Stimulated activated CD8-positive, alpha-beta memory T cell treated with anti-CD3 and anti-CD28 coated beads, Interleukin-4, amount 100 ng/mL, for 24 hours (primary cell): ENCODE measurements around the gene XYLT1.
"Not testable (repeated sequence)": the region's sequence is repeated elsewhere in the genome, so short reads cannot be mapped to it uniquely, and the experiment has no call there.

Source experiments
- DNase-seq: peaks from one replicate; pipeline ENCODE4 v3.0.0-alpha.2; 2020; ENCODE audit warnings: low read depth

XYLT1 gene

DNA sequence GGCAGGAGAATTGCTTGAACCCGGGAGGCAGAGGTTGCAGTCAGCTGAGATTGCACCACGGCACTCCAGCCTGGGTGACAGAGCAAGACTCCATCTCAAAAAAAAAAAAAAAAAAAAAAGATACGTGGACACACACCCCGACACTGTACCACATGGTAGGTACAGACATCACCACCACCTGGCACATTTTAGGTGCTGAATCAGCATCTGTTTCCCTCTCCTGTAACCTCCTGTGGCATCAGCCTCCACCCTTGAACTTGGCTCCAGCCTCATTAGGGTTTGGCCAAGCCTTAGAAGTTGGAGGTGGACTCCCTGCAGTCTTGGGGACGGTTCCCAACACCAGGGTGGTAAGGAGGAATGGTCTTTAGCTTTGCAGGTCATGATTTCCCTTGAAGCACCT lies 46.0 kb downstream of the XYLT1 start:
- DNase-seq: no peak

DNA sequence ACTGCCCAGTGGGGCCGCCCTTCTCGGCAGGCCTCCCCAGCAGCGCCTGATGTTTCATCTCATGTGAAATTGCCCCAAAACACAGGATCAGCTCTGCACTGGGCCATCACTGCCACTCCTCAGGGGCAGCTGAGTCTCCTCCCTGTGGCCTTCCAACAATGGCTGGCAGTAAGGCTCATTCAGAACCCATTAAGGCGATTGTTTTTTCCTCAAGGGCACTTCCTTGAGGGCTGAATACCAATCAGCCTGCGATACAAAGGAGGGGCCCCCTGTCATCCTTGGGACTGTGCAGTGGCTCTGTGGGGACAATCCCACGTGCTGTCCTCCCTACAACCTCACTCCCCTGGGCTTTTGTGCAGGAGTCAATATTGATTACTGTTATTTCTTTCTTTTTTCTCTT lies 47.5 kb downstream of the XYLT1 start:
- DNase-seq: no peak

DNA sequence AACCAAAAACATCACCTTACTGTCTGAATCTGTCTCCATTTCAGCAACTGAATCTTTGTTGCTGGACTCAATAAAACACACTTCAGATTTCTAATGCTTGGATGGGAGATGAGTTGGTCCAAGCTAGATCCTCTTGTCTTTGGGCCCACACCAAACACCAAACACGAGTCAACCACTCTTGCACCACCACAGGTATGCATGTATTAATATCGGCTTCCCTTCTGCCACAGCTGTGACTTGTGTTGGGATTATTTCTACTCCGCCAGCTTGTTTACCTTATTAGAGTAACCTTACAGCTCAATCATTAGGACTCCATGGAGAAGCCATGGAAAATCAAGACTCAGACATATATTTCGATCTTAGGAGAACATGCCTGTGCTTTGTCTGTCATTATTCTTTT lies 49.9 kb downstream of the XYLT1 start:
- DNase-seq: no peak

DNA sequence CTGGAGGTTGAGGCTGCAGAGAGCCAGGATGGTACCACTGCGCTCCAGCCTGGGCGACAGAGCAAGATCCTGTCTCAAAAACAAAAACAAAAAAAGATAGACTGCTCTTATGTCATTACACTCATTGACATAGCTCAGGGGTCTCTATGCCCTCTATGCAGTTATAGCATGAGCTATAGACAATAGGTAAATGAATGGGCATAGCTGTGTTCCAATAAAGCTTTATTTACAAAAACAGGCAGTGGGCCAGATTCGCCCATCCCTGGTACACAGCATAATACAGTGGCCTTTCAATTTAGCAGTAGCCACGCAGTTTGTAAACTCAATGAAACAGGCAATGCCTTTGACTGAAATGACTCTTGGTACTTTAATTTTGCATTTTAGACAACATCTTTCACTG lies 51.5 kb downstream of the XYLT1 start:
- no peak for DNase-seq

DNA sequence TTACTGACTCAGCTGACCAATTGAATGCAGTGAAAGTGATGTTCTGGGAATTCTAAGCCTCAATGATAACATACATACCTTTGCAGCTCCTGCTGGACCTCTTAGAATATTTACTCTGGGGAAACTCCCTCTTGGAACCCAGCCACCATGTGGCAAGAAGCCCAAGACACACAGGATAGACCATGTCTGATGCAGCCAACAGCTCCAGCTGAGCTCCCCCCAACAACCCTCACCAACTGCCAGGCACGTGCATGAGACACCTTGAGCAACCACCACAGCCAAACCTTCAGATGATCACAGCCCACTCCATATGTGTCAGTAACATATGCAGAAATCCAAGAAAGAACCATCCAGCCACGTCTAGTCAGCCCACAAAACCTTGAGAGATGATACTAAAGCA lies 53.0 kb downstream of the XYLT1 start:
- no peak for DNase-seq

DNA sequence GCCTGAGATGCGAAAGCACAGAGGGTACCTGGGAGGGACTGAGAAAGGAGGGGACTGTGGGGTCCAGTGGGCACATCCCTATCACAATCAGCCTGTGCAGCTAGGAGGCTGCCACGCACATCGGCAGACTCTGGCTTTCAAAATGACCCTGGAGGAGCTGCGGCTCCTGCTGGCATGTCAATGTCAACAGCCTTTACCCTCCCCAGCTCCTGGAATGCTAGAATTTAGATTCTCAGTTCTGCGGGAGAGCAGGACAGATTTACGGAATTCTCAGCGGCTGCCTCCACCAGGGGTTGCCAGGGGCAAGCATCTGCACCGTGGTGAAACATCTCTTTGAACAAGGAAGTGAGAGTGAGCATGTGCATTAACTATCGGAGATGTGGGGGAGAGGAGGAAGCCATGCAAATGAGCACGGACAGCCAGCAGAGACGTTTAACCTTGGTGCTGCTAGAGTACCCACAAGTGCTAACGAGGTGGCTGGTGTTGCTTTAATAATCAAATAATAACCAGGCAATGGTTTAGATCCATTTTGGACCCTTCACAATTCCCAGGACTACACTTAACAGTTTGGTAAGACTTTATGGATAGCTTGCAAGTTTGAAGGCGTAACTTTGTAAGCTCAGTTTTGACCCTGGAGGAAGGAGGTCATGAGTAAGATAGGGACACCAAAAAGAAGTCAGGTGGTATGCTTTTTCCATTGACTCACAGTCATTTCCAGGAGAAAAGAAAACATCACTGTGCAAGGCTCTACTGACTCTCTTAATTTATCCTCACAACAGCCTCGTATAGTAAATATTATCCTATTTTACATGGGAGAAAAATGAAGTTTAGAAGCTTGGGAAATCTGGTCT lies 54.1 kb downstream of the XYLT1 start:
- peak; percentile 21 for DNase-seq

DNA sequence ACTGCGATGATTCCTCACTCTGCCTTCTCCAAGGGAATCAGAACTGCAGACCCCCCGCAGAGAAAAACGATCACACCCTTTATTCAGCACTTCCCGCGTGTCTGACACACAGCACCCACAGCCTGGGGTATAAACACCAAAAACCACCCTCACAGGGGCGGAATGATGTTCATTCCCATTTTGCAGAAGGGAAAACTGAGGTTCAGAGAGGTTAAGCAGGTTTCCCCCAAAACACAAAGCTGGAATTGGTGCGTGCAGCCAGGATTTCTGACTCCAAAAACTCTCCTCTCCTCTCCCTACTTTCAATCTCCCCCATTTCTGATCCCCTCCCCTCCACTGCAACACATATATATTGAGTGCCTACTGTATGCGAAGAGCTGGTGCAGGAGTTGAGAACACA lies 55.8 kb downstream of the XYLT1 start:
- no peak for DNase-seq

DNA sequence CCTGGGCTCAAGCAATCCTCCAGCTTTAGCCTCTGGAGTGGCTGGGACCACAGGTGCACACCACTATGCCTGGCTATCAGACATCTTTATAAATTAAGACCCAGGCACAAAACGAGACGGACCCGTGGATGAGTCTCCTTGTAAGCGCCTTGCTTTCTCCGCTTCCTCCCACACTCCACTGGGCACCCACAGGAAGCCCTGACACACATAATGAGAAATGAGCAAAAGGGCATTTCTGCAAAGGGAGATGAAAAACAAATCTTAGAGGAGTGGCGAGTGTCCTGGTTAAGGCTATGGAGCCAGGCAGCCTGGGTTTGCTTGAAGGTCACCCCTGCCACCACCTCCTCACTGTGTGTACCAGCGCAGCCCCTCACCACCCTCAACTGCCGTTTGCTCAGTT lies 56.3 kb downstream of the XYLT1 start:
- DNase-seq: no peak

DNA sequence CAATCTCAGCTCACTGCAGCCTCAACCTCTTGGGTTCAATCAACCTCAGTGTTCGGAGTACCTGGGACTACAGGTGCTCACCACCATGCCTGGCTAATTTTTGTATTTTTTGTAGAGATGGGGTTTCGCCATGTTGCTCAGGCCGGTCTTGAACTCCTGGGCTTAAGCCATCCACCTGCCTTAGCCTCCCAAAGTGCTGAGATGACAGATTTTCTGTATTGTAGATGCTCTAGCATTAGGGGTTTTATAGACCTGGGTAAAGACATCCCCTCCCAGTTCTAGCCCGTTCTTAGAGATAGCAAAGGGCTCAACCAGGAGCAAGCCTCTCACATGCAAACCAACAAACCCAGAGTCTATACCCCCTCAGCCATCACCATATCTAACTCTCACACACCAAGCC lies 57.3 kb downstream of the XYLT1 start:
- DNase-seq: no peak

DNA sequence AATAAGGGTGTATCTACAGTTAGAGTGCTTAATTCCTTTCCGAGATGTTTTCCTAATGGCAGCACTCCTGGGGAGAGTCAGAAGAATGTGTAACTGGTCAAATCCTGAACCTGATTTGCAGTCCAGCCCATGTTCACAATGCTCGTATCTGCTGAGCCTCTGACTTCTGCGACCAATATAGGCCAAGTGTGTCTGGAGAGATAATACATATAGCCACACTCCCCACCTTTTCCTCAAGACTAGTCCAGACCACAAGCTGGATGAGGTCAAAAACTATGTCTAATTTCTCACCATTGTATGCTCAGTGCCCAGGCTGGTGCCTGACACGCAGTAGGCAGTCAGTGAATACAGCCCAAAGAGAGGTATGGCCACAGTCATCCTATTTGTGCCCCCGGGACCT lies 58.0 kb downstream of the XYLT1 start:
- no peak for DNase-seq

DNA sequence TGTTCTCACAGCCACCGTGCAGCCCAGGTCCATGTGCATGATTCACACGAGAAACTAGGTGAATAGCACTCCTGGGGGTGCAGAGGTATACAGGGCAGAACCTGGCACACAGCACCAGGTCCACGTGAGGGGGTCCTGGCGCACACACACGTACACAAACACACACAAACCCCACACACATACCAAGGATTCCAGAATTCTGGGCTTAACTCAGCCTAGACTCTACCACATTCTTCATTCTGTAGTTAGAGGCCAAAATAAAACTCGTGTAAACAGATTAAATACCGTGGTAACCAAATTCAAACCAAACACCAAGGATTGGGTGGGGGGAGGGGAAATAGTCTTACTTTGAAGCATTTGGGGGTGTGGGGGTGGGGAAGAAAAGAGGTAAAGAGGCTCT lies 58.5 kb downstream of the XYLT1 start:
- DNase-seq: no peak

DNA sequence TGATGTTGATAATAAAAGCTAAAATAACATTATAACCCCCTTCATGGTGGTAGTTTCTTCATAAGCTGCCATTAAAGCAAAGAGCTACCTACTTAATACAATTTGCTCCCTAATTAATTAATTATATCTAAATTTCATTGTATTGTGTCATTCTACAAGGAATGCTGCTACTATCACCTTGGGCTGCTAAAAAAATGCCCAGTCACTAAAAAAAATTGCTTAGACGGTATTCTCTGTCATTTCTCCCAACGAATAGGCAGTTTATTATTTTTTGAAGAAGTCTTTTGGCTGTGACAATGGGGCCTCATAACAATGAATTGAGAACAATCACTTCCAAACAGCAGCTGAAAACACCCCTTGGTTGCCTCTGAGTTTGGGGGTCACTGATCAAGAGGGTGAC lies 59.5 kb downstream of the XYLT1 start:
- DNase-seq: no peak

DNA sequence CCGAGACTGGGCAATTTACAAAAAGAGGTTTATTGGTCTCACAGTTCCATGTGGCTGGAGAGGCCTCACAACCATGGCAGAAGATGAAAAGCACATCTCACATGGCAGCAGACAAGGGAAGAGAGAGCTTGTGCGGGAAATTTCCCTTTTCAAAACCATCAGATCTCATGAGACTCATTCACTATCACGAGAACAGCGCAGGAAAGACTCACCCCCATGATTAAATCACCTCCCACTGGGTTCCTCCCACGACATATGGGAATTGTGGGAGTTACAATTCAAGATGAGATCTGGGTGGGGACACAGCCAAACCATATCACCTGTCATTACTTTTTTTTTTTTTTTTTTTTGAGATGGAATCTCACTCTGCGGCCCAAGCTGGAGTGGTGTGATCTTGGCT lies 60.4 kb downstream of the XYLT1 start:
- not testable (repeated sequence) for DNase-seq

DNA sequence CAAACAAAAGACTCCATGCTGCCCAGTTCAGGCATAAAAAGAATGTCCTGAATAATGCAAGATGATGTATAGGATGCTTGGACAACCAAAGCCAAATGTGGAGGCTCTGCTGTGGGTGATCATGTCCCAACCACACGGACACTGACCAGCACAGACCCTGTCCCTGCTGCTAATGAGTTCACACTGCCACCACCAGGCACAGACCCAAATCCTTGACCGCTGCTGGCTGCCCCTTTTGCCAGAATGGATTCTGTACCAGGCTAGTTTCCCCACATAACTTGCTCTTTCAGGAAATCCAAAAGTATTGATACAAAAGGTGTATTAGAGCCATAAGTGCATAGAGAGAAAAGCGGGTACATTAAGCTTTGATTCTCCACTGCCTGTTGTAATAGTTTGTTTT lies 60.9 kb downstream of the XYLT1 start:
- DNase-seq: no peak

DNA sequence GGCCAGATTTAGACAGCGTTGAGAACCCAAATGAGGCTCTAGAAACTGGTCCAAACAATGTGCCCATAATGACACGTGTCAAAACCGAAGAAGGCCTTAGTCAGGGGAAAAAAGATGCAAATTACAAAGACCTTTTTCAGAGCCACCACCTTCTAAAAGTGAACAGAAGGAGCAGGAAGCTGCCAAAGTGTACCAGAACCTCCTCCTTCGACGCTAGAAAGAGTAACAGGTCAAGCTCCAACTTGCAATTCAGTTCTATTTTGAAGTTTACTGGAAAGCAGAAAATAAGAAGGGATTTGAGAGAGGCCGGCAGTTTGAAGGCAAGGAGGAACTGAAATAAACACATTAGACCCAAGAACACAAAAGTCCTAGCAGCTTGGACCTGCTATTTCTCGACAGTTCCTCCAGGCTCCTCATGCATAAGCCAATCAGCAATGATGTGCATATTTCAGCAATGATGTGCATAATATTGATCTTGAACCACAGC lies 61.8 kb downstream of the XYLT1 start:
- DNase-seq: no peak

DNA sequence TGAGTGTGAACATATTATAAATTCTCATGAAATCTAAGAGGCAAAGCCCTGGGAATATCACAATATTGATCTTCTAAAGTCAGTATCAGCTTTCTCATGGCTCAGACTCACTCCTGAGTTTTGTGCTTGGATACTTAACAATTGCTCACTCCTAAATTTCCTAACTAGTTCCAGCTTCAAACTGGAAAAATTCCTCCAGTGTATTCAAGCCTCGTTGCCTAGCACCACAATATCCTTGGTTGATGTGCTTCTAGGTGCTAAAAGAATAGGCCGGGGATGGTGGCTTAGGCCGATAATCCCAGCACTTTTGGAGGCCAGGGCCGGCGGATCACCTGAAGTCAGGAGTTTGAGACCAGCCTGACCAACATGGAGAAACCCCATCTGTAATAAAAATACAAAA lies 62.5 kb downstream of the XYLT1 start:
- no peak for DNase-seq

DNA sequence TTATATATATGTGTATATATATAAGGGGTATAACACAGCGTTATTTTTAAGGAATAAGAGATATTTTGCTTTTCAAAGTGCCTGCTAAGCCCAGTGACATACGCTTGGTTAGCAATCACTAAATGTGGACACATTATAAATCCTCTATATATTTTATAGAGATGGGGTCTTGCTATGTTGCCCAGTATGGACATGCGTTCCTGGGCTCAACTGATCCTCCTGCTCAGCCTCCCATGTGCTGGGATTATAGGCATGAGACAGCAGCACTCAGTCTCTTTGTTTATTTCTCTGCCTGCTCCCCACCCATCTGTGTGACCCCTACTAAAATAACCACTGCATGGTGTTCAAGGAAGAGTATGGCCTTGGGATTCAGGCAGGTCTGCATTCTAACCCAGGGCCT lies 63.4 kb downstream of the XYLT1 start:
- no peak for DNase-seq

DNA sequence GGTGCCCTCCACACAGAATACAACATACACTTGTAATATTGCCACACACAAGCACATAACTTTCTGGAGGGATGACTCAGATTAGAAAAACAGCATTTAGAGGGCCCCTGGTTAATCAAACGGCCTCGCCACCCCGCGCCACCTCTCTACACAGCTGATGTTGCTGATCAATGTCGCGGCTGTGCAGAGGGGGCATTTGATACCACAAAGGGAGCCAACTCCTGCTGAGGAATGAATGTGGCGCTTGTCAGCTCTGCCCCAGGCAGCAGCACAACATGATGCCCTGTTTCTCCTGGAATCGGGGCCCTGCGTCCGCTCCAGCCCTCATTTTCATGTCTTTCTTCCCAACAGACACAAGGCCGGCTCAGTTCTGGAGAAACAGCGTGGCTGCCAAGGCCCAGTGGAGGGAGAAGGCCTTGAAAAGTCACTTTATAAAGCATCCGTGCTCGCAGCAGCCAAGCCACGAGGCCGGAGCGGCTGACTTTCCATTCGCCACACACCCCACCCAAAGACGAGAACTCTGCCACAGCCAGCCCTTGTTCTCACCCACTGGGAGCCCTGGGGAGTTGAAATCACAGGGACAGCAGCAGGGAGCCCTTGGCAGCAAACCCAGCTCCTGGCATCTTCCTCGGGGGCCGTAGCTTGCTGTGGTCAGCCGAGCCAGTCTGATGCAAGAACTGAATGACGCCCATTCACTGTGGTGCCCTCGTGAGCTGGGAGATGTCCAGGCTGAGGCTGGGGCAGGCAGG lies 65.6 kb downstream of the XYLT1 start:
- no peak for DNase-seq

DNA sequence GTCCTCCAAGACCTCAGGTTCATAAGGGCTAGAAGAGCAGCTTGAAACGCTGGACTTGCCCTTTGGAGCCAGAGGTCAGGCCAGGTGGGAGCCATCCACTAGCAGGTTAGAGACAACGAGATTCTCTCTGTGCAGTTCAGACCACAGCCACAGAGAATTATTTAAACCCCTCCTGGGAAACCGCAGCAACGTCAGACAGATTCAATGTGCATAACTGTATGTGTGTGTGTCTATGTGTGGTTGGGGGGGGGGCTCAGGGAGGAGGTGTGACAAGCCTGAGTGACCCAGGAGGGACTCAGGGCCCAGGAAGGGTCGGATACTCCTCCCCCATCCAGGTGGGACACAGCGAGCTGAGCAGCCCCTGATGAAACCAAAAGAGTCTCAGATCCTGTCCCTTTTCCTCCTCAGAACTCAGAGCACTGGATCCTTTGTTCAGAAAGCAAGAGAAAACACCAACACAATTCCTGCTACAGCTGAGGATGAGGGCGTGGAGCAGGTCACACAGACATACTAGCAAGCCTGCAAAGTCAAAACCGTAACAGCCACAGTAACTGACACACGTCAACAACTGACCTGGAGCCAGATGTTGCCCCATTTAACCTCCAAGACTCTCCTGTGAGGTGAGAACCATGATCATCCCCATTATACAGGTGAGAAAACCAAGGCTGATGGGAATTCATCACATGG lies 66.8 kb downstream of the XYLT1 start:
- DNase-seq: no peak

DNA sequence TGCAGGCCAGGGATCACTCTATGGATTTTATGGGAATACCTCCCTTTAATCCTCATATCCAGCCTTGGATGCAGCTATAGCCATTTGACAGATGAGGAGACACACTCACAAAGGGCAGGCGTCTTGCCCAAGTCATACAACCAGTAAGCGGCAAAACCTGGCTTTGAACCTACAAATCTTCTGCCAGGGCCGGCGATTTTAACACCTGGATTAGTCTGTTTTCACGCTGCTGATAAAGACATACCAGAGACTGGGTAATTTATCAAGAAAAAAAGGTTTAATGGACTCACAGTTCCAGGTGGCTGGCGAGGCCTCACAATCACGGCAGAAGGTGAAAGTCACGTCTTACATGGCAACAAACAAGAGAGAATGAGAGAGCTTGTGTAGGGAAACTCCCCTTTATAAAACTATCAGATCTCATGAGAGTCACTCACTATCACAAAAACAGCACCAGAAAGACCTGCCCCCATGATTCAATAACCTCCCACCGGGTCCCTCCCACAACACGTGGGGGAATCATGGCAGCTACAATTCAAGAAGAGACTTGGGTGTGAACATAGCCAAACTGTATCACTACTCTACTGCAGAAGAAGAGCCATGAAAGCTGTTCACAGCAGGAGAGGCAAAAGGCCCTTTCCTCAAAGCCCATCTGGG lies 67.5 kb downstream of the XYLT1 start:
- no peak for DNase-seq

DNA sequence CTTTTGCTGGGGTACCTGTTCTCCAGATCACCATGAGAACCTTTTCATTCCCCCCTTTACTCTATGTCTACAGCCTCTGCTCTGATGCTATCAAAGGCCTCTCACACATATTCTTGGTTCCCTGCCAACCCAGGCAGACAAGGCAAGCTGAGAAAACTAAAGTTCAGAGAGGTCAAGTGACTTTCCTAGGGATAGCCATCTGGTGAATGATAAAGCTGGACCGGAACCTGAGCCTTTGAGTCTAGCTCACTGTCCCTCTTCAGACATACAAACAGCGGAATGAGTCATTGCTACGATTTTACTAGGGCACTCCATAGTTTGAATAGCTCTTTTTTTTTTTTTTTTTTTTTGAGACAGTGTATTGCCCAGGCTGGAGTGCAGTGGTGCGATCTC lies 73.3 kb downstream of the XYLT1 start:
- DNase-seq: no peak

DNA sequence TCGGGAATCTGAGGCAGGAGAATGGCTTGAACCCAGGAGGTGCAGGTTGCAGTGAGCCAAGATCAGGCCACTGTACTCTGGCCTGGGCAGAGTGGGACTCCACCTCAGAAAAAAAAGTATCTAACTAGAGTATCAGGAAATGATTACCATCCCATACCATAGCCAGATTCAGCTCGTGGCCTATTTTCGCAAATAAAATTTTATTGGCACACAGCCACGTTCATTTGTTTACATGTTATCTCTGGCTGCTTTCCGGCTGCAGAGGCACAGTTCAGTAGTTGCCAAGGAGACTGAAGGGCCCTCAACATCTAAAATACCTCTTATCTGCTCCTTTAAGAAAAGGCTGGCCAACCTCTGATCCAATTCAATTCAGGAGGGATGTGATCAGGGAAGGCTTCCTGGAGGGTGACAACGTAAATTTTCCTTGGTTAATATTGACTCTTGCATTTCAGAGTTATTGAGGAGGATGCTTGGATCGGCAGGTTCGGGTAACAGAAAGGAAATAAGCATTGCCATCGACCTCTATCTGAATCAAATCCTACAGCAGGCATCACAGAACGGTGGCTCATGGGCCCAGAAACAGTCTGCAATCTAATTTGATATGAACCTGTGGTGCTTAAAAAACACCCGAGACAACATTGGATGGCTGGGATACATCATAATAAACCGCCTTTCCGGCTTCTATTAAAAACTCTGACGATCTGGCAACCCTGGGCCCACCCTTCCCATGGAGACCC lies 73.8 kb downstream of the XYLT1 start:
- DNase-seq: no peak
